SH-SY5Y (cell line): Measurements from ENCODE around the gene S100A3.

Experiments
- GATA2 ChIP-seq: IDR thresholded peaks from 2 replicates; pipeline ENCODE4 v1.6.1; 2011; ENCODE audit warnings: mild to moderate bottlenecking, low read depth, low read length
- GATA3 ChIP-seq: IDR thresholded peaks from 2 replicates; pipeline ENCODE4 v1.6.1; 2011; ENCODE audit warnings: low read depth, mild to moderate bottlenecking, low read length, moderate library complexity

DNA sequence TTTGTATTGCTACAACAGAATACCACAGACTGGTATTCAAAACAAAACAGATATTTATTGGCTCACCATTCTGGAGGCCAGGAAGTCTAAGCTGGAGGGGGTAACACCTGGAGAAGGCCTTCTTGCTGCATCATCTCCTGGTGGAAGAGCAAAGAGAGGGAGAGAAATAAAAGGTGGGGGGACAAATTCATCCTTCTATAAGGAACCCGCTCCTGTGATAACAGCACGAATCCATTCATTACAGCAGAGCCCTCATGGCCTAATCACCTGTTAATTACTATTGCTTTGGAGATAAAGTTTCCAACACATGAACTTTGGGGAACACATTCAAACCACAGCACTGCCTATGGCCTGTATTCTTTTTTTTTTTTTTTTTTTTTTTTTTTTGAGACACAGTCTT, 11.2 kb upstream of the S100A3 start:
- no peak for TF ChIP-seq GATA2
- TF ChIP-seq GATA3: no peak
